NCI-H82 (cell line): ENCODE results near the gene SLC1A1.
A peak's percentile ranks its signal among the peaks of the same experiment; 100 is the strongest.
"Not testable (repeated sequence)": the region's sequence is repeated elsewhere in the genome, so short reads cannot be mapped to it uniquely, and the experiment has no call there.

Experiments used
- DNase-seq: peaks from one replicate; lab custom pipeline; 2025; lab: John Stamatoyannopoulos, UW

SLC1A1 gene

GRCh38 chr9:4506490-4506889, 16.2 kb downstream of the SLC1A1 start:
- DNase-seq, result no peak

GRCh38 chr9:4507306-4508130, 17.2 kb downstream of the SLC1A1 start:
- DNase-seq, result no peak

- no peak for DNase-seq
Measured at GRCh38 chr9:4508246-4508906, 18.1 kb downstream of the SLC1A1 start.

GRCh38 chr9:4508907-4509589, 18.8 kb downstream of the SLC1A1 start:
- no peak for DNase-seq

GRCh38 chr9:4509590-4509984, 19.3 kb downstream of the SLC1A1 start:
- DNase-seq, result no peak

- DNase-seq, result no peak
Measured at GRCh38 chr9:4510546-4511322, 20.5 kb downstream of the SLC1A1 start.

- no peak for DNase-seq
Measured at GRCh38 chr9:4514252-4515128, 24.2 kb downstream of the SLC1A1 start.

GRCh38 chr9:4515958-4516375, 25.7 kb downstream of the SLC1A1 start:
- no peak for DNase-seq

- no peak for DNase-seq
Measured at GRCh38 chr9:4517274-4517673, 27.0 kb downstream of the SLC1A1 start.

- DNase-seq, result no peak
Measured at GRCh38 chr9:4519604-4520003, 29.3 kb downstream of the SLC1A1 start.

GRCh38 chr9:4520055-4520454, 29.8 kb downstream of the SLC1A1 start:
- DNase-seq, result no peak

- no peak for DNase-seq
Measured at GRCh38 chr9:4530375-4530774, 40.1 kb downstream of the SLC1A1 start.

GRCh38 chr9:4530831-4531230, 40.6 kb downstream of the SLC1A1 start:
- not testable (repeated sequence) for DNase-seq

- peak; percentile 17 for DNase-seq
Measured at GRCh38 chr9:4531355-4531754, 41.1 kb downstream of the SLC1A1 start.

GRCh38 chr9:4533881-4534280, 43.6 kb downstream of the SLC1A1 start:
- not testable (repeated sequence) for DNase-seq

GRCh38 chr9:4536196-4536595, 45.9 kb downstream of the SLC1A1 start:
- not testable (repeated sequence) for DNase-seq

- DNase-seq, result no peak
Measured at GRCh38 chr9:4537581-4537980, 47.3 kb downstream of the SLC1A1 start.

- no peak for DNase-seq
Measured at GRCh38 chr9:4538107-4538506, 47.8 kb downstream of the SLC1A1 start.

GRCh38 chr9:4538621-4539020, 48.4 kb downstream of the SLC1A1 start:
- DNase-seq, result no peak

- DNase-seq, result no peak
Measured at GRCh38 chr9:4540425-4540824, 50.2 kb downstream of the SLC1A1 start.

- DNase-seq, result no peak
Measured at GRCh38 chr9:4541281-4541680, 51.0 kb downstream of the SLC1A1 start.
